HepG2 (cell line): ENCODE data around the gene SCAANT1. TPM values are rescaled to one million over a fixed set of nuclear protein-coding genes. Genes with fewer than 3 reads are reported as not detected.

Experiments used
- ESRRA ChIP-seq: sonication (generic); formaldehyde crosslinking; IDR thresholded peaks from 2 replicates; pipeline ENCODE4 v1.5.1; 2020; ENCODE audit warnings: mild to moderate bottlenecking, low read depth, missing genetic modification reagents
- ETV5 ChIP-seq: IDR thresholded peaks from 2 replicates; pipeline ENCODE4 v1.6.1; 2018; ENCODE audit warnings: missing biosample characterization, missing genetic modification reagents, inconsistent platforms, borderline replicate concordance
- HNRNPK ChIP-seq: fragments of 200-400 bp; formaldehyde crosslinking; IDR thresholded peaks from 2 replicates; pipeline ENCODE4 v1.6.1; 2018; ENCODE audit warnings: low read length, low read depth, moderate library complexity, mild to moderate bottlenecking; ENCODE audit not compliant: poor library complexity, severe bottlenecking
- MED1 ChIP-seq: sonication (generic); formaldehyde crosslinking; IDR thresholded peaks from 2 replicates; pipeline ENCODE4 v1.4.0; 2020; ENCODE audit warnings: missing genetic modification reagents
- MXI1 ChIP-seq: IDR thresholded peaks from 3 replicates; pipeline ENCODE4 v1.6.1; 2012; ENCODE audit warnings: low read depth, low read length, inconsistent platforms, borderline replicate concordance
- NCOR1 ChIP-seq: fragments of 200-600 bp; sonication (generic); IDR thresholded peaks from 2 replicates; pipeline ENCODE4 v1.7.0; 2017; ENCODE audit warnings: antibody characterized with exemption, low read length, borderline replicate concordance
- NFE2L1 ChIP-seq: sonication (generic); formaldehyde crosslinking; IDR thresholded peaks from 2 replicates; pipeline ENCODE4 v1.4.0; 2020; ENCODE audit warnings: missing genetic modification reagents, mild to moderate bottlenecking, borderline replicate concordance
- NR2C2 ChIP-seq: sonication (generic); formaldehyde crosslinking; IDR thresholded peaks from 2 replicates; pipeline ENCODE4 v1.4.0; 2020; ENCODE audit warnings: missing genetic modification reagents, mild to moderate bottlenecking, moderate library complexity, borderline replicate concordance
- RARA ChIP-seq: IDR thresholded peaks from 2 replicates; pipeline ENCODE4 v1.6.1; 2016; ENCODE audit warnings: missing genetic modification reagents, missing compliant biosample characterization
- RFX1 ChIP-seq: fragments of 450-650 bp; IDR thresholded peaks from 2 replicates; pipeline ENCODE4 v1.6.1; 2017
- RFXAP ChIP-seq: sonication (generic); formaldehyde crosslinking; IDR thresholded peaks from 2 replicates; pipeline ENCODE4 v1.4.0; 2020; ENCODE audit warnings: missing genetic modification reagents, borderline replicate concordance
- SALL1 ChIP-seq: sonication (generic); formaldehyde crosslinking; IDR thresholded peaks from 2 replicates; pipeline ENCODE4 v1.8.0; 2022; ENCODE audit warnings: mild to moderate bottlenecking, missing genetic modification reagents
- ZC3H13 ChIP-seq: sonication (generic); formaldehyde crosslinking; IDR thresholded peaks from 2 replicates; pipeline ENCODE4 v1.8.1; 2023; ENCODE audit warnings: mild to moderate bottlenecking, missing genetic modification reagents, moderate library complexity
- ZNF101 ChIP-seq: sonication (generic); formaldehyde crosslinking; IDR thresholded peaks from 2 replicates; pipeline ENCODE4 v1.4.0; 2020; ENCODE audit warnings: mild to moderate bottlenecking, low read depth, missing genetic modification reagents, borderline replicate concordance
- ZNF839 ChIP-seq: sonication (generic); formaldehyde crosslinking; IDR thresholded peaks from 2 replicates; pipeline ENCODE4 v1.4.0; 2020; ENCODE audit warnings: missing genetic modification reagents, mild to moderate bottlenecking, borderline replicate concordance
- ZNF891 ChIP-seq: sonication (generic); formaldehyde crosslinking; IDR thresholded peaks from 2 replicates; pipeline ENCODE4 v1.5.0; 2020; ENCODE audit warnings: mild to moderate bottlenecking, missing genetic modification reagents
- polyA plus RNA-seq, 8 experiments: library from polyadenylated mRNA; depleted of rRNA in 3 of 8; stranded (reverse) in 7 of 8; unstranded in 1 of 8; fragments of >200 nt; fragmentation: Illumina TruSeq in 4 of 8; extraction: Trizol in 4 of 8; gene quantifications; 2 replicates each; pipeline versions ENCODE4 v1.2.1 to v1.2.3, GENCODE V29; 2011 to 2016; ENCODE audit warnings: low read depth in 4 of 8, missing spikeins in 1 of 8, mixed read lengths in 1 of 8; ENCODE audit not compliant: insufficient read depth in 1 of 8
- total RNA-seq, 5 experiments: library from RNA; depleted of rRNA; stranded (reverse); fragments of >200 nt; fragmentation: Illumina TruSeq; extraction: Trizol; gene quantifications; 2 replicates each; pipeline ENCODE4 v1.2.3, GENCODE V29; 2016; ENCODE audit warnings: low read depth in 1 of 5
- TF ChIP-seq, protein P1 (sequence below): sonication (generic); formaldehyde crosslinking; IDR thresholded peaks from 2 replicates; pipeline ENCODE4 v1.5.1; 2020; ENCODE audit warnings: missing genetic modification reagents, mild to moderate bottlenecking, borderline replicate concordance
- TF ChIP-seq, protein P2 (sequence below): sonication (generic); formaldehyde crosslinking; IDR thresholded peaks from 2 replicates; pipeline ENCODE4 v1.8.0; 2022; ENCODE audit warnings: mild to moderate bottlenecking, missing genetic modification reagents
- TF ChIP-seq, protein P3 (sequence below): IDR thresholded peaks from 2 replicates; pipeline ENCODE4 v1.4.0; 2020; ENCODE audit warnings: mild to moderate bottlenecking, missing genetic modification reagents
- TF ChIP-seq, protein P4 (sequence below): sonication (generic); formaldehyde crosslinking; IDR thresholded peaks from 2 replicates; pipeline ENCODE4 v1.4.0; 2020; ENCODE audit warnings: missing genetic modification reagents, low read depth, mild to moderate bottlenecking, borderline replicate concordance
- TF ChIP-seq, protein P5 (sequence below): IDR thresholded peaks from 2 replicates; pipeline ENCODE4 v1.6.1; 2016; ENCODE audit warnings: low read depth, borderline replicate concordance

Gene SCAANT1
- total and polyA plus RNA-seq, 2 of the 13 experiments (the other 11 are each of a cell fraction or from before 2014, with no cell fraction given): not detected

DNA sequence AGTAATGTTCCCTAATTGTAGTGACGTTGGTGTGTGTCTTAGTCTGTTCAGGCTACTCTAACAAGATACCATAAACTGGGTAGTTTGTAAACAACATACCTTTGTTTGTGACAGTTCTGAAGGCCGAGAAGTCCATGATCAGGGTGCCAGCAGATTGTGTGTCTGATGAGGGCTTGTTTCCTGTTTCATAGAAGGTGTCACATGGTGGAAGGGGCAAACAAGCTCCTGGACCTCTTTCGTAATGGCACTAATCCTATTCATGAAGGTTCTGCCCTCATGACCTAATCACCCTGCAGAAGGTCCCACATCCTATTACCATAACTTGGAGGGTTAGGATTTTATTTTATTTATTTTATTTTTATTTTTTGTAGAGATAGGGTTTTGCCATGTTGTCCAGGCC is 37.4 kb downstream of the SCAANT1 start (continued):
- TF ChIP-seq RFXAP (CRISPR knock-in tag) (no peak), MXI1 (0 out of 3 replicates have a peak, but pooled peaks have one; percentile 19), ZNF101 (no peak), ZC3H13 (CRISPR knock-in tag) (no peak), NR2C2 (CRISPR knock-in tag) (no peak), SALL1 (CRISPR knock-in tag) (0 out of 2 replicates have a peak, but pooled peaks have one; percentile 18), NFE2L1 (CRISPR knock-in tag) (no peak), MED1 (CRISPR knock-in tag) (0 out of 2 replicates have a peak, but pooled peaks have one; percentile 17), ESRRA (CRISPR knock-in tag) (no peak), ETV5 (peak; percentile 17; the same call in 1 of the 2 replicates), HNRNPK (no peak), RARA (CRISPR knock-in tag) (peak; percentile 70), NCOR1 (no peak), ZNF839 (CRISPR knock-in tag) (no peak), RFX1 (no peak), ZNF891 (CRISPR knock-in tag) (no peak)
- TF ChIP-seq, protein P1, sequence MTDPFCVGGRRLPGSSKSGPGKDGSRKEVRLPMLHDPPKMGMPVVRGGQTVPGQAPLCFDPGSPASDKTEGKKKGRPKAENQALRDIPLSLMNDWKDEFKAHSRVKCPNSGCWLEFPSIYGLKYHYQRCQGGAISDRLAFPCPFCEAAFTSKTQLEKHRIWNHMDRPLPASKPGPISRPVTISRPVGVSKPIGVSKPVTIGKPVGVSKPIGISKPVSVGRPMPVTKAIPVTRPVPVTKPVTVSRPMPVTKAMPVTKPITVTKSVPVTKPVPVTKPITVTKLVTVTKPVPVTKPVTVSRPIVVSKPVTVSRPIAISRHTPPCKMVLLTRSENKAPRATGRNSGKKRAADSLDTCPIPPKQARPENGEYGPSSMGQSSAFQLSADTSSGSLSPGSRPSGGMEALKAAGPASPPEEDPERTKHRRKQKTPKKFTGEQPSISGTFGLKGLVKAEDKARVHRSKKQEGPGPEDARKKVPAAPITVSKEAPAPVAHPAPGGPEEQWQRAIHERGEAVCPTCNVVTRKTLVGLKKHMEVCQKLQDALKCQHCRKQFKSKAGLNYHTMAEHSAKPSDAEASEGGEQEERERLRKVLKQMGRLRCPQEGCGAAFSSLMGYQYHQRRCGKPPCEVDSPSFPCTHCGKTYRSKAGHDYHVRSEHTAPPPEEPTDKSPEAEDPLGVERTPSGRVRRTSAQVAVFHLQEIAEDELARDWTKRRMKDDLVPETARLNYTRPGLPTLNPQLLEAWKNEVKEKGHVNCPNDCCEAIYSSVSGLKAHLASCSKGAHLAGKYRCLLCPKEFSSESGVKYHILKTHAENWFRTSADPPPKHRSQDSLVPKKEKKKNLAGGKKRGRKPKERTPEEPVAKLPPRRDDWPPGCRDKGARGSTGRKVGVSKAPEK (CRISPR knock-in tag): no peak
- TF ChIP-seq, protein P2, sequence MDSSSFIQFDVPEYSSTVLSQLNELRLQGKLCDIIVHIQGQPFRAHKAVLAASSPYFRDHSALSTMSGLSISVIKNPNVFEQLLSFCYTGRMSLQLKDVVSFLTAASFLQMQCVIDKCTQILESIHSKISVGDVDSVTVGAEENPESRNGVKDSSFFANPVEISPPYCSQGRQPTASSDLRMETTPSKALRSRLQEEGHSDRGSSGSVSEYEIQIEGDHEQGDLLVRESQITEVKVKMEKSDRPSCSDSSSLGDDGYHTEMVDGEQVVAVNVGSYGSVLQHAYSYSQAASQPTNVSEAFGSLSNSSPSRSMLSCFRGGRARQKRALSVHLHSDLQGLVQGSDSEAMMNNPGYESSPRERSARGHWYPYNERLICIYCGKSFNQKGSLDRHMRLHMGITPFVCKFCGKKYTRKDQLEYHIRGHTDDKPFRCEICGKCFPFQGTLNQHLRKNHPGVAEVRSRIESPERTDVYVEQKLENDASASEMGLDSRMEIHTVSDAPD (CRISPR knock-in tag): no peak
- TF ChIP-seq, protein P3, sequence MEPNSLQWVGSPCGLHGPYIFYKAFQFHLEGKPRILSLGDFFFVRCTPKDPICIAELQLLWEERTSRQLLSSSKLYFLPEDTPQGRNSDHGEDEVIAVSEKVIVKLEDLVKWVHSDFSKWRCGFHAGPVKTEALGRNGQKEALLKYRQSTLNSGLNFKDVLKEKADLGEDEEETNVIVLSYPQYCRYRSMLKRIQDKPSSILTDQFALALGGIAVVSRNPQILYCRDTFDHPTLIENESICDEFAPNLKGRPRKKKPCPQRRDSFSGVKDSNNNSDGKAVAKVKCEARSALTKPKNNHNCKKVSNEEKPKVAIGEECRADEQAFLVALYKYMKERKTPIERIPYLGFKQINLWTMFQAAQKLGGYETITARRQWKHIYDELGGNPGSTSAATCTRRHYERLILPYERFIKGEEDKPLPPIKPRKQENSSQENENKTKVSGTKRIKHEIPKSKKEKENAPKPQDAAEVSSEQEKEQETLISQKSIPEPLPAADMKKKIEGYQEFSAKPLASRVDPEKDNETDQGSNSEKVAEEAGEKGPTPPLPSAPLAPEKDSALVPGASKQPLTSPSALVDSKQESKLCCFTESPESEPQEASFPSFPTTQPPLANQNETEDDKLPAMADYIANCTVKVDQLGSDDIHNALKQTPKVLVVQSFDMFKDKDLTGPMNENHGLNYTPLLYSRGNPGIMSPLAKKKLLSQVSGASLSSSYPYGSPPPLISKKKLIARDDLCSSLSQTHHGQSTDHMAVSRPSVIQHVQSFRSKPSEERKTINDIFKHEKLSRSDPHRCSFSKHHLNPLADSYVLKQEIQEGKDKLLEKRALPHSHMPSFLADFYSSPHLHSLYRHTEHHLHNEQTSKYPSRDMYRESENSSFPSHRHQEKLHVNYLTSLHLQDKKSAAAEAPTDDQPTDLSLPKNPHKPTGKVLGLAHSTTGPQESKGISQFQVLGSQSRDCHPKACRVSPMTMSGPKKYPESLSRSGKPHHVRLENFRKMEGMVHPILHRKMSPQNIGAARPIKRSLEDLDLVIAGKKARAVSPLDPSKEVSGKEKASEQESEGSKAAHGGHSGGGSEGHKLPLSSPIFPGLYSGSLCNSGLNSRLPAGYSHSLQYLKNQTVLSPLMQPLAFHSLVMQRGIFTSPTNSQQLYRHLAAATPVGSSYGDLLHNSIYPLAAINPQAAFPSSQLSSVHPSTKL: peak; percentile 47; the same call in 1 of the 2 replicates
- TF ChIP-seq, protein P4, sequence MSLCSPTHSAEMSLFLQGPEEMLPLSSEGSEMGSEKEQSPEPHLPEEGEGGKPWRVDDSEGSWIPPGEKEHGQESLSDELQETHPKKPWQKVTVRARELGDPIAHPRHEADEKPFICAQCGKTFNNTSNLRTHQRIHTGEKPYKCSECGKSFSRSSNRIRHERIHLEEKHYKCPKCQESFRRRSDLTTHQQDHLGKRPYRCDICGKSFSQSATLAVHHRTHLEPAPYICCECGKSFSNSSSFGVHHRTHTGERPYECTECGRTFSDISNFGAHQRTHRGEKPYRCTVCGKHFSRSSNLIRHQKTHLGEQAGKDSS: no peak
- TF ChIP-seq, protein P5, sequence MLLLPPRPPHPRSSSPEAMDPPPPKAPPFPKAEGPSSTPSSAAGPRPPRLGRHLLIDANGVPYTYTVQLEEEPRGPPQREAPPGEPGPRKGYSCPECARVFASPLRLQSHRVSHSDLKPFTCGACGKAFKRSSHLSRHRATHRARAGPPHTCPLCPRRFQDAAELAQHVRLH: 0 out of 2 replicates have a peak, but pooled peaks have one; percentile 26
